ENCODE results near the gene ZNF37A.
"Not testable (repeated sequence)": the region's sequence is repeated elsewhere in the genome, so short reads cannot be mapped to it uniquely, and the experiment has no call there.

ZNF37A gene

DNA sequence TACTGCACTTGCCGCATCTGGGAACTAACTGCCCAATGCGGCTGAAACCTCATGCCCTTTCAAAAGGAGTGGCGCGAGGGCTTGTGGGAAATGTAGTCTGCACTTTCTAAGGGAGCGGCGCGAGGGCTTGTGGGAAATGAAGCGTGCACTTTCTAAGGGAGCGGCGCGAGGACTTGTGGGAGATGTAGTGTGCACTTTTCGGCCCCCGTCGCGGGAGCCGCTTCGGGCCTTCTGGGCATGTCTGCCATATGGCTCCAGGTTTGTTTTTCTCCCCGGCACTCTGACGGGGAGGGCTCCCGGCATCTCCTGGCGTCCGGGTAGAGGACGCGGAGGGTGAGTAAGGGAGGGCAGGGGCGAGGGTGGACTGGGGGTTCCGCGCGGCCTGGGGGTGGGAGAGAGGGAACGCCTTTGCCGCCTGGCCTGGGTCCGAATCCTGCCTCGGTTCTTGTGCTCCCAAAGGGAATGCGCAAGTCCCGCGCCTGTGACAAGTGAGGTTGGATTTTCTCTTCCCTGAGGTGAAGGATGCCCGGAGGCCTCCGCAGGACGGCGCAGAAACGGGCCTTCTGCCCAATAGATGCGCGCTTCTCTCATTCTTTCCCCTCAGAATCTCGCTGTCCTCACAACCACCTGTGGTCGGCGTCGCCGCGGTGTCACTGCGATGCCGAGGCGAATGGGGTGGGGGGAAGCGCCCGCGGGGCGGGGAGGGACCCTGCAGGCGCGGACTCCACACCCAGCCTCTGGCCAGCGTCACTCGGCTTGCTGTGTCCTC is at the start of gene ZNF37A:
Gene ZNF37A (plus strand): TSS at position 180 of the 769 bp plus-strand sequence. CDS start 2,281 bp downstream, outside the sequence.
- peak; percentile 86 for DNase-seq

DNA sequence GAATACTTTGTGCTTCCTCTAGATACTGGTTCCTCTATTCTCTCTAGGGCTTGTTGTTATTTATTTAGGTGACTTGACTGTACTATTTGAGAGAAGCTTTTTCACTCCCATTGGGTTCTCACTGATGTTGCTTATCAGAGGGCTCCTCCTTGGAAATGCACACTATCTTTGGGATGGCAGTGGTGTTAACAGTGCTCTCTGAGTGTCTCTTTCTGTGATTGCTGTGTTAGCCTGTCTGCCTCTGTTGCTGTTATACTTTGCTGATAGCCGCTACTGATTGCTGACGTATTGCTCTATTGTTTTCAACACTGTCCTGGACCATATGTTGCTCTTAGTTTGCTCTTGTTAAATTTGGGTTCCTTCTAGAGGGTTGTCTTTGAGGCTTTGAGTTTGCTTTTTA is 49.0 kb upstream of the ZNF37A start:
- no peak for DNase-seq

DNA sequence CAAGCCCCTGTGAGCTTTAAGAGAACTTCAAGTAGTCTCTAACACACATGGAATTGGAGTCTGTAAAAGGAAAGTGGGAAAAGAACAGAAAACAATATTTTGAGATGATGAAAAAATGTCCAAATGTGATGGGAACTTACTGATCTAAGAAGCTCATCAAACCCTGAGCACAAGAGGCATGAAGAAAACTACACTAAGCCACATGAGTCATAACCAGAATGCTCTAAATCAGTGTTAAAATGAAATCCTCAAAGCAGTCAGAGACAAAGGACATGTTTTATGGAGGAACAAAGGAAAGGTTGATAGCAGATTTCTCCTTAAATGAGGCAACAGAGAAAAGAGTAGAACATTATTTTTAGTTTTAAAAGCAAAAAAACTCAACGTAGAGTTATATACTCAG is 46.5 kb upstream of the ZNF37A start:
- DNase-seq = no peak

DNA sequence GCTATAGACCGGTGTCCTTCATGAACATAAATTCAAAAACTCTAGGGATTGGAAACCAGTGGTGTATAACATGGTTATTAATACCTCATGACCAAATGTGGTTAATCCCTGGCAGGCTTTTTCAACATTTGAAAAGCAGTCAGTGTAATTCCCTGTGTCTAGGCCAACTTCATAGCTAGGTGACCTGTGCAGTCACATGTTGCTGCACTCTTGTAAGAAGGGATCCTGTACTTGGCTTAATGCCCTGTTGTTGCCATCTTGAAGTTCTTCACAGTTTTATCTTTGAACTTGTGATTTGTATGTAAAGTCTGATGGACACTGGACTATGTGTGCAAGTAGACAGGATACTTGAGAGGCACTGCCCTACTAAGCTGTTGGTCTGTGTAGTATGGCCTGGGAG is 43.9 kb upstream of the ZNF37A start:
- no peak for DNase-seq

DNA sequence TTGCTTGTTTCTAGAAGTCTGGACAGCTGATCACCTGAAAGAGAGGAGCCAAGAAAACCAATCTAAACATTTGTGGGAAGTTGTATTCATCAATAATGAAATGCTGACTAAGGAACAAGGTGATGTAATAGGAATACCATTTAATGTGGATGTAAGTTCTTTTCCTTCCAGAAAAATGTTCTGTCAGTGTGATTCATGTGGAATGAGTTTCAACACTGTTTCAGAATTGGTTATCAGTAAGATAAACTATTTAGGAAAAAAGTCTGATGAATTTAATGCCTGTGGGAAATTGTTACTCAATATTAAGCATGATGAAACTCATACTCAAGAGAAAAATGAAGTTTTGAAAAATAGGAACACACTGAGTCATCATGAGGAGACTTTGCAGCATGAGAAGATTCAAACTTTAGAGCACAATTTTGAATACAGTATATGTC is 39.8 kb upstream of the ZNF37A start:
- no peak for DNase-seq

DNA sequence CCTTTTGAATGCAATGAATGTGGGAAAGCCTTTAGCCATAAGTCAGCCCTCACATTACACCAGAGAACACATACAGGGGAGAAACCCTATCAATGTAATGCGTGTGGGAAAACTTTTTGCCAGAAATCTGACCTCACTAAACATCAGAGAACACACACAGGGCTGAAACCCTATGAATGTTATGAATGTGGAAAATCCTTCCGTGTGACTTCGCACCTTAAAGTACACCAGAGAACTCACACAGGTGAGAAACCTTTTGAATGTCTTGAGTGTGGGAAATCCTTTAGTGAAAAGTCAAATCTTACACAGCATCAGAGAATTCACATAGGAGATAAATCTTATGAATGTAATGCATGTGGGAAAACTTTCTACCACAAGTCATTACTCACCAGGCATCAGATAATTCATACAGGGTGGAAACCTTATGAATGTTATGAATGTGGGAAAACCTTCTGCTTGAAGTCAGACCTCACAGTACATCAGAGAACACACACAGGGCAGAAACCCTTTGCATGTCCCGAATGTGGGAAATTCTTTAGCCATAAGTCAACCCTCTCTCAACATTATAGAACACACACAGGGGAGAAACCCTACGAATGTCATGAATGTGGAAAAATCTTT is 38.8 kb upstream of the ZNF37A start:
- DNase-seq = not testable (repeated sequence)

DNA sequence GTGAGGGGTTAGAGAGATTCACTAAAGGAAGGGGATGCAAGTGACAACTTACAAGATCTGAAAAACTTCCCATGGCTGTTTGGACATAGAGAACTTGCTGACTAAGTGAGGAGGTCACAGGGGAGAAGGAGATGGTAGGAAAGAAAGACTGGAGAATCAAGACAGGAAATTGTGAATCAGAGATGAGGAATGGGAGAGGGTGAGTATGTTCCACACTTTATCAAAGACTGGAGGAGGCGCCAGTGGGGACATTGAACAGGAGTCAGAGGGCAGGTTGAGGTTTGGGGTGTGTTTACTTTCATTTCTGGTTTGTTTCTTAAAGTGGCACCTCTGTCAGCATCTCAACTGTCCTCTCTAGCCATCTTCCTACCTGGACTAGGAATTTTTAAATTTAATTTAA is 24.5 kb upstream of the ZNF37A start:
- not testable (repeated sequence) for DNase-seq

DNA sequence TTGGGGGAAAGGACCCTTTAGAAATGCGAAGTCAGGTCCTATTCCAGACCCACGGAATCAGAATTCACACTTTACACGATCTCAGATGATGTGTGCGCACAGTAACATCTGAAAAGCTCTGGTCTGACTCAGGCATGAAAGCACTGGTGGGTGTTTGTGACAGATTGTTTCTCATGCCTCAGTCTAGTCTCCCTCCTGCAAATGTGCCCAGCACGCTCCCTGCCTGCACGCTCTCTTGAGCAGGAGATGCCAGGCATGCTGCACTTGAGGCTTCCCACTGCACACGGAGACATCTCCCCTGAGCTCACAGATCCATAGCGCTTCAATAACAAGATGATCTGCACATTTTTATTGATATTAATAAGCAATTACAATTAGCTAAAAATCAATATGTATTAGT is 23.6 kb upstream of the ZNF37A start:
- no peak for DNase-seq

DNA sequence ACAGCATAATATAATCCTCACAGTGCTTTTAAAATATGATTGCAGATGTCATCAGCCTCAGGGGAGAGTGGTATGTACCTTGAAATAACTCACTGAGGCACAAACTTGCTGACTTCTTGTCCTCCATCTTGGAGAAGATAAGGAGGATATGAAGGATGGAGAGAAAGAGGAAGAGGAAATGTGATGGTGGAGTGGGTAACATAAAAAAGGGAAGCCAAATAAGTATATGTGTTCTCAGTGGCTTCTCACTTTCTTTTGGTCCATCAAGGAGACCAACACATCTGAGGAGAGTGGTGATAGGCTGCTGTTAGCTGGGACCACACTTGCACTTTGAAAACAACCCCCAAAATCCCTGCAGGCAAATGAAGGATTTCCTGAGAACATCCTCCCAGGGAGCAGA is 21.6 kb upstream of the ZNF37A start:
- no peak for DNase-seq

DNA sequence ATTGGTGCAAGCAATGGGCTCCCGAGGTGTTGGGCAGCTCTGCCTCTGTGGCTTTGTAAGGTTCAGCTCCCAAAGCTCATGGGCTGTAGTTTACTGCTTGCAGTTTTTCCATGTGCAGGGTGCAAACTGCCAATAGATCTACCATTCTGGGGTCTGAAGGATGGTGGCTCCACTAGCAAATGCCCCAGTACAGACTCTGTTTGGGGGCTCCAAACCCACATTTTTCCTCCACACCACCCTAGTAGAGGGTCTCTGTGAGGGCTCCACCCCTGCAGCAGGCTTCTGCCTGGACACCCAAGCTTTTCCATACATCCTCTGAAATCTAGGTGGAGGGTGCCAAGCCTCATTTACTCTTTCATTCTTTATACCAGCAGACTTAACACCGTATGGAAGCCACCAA is 17.4 kb upstream of the ZNF37A start:
- DNase-seq = no peak

DNA sequence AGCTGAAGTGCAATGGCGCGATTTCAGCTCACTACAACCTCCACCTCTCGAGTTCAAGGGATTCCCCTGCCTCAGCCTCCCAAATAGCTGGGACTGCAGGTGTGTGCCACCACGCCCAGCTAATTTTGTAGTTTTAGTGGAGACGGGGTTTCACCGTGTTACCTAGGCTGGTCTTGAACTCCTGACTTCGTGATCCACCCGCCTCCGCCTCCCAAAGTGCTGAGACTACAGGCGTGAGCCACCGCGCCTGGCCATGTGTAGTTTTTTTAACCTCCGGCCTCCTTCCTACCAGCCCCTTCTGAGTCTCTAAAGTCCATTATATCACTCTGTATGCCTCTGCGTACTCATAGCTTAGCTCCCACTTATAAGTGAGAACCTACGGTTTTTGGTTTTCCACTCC is 819 bp upstream of the ZNF37A start:
- DNase-seq = not testable (repeated sequence)

DNA sequence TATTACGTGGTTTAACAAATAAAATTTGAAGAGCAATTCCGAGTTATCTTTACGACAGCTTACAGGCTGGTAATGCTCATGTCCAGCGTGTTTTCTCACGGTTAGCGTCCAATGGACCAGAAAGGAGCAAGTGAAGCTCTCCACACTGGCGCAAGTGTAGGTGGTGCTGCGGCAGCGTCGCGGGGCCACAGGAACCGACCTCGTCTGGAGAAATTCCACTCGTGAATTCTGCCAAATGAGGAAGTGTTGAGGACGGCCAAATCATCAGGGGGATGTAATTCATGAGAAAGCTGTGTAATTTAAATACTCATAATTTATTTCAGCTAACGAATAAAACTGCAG is 350 bp upstream of the ZNF37A start:
- no peak for DNase-seq

DNA sequence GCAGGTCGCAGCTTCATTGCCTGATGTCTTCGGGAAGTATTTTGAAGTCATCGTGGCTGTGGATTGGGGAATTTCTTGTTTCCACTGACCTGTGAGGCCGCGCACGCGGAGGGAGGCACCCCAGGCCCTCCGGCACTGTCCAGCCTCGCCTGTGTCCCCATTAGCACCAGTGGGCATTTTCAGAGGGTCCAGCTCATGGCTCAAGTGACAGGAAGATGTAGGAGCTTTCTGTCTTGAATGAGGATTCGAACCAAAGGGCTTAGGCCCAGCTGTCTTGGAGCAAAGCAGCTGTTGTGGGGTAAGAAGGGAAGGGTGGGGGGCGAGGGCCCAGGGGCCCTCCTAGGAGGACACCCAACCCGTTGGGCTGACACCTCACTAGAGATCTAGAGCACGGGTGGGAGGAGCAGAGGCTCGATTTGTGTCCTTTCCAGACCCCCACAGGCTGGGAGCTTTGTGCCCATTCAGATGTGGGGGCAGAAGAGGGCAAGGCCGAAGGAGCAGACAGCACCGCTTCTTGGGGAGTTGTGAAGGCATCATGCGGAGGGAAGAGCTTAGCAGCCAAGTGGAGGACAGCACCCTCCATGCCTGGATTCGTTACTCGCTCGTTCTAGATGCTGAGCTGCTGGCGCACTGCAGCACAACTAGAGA is 914 bp downstream of the ZNF37A start:
- DNase-seq = no peak

DNA sequence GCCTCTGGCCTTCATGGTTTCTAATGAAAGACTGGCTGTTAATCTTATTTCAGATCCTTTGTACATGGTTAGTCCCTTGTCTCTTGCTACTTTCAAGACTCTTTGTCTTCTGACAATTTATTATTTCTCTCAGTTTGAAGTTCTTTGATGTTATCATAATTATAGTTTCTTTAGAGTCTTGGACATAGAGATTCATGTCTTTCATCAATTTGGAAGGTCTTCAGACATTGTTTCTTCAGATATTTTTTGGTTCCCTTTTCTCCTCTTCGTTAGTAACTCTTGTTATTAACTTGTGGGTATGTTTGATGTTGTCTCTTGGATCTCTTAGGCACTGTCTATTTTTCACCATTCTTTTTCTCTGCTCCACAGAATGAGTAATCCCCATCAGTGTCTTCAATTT is 8.7 kb downstream of the ZNF37A start:
- DNase-seq = no peak

DNA sequence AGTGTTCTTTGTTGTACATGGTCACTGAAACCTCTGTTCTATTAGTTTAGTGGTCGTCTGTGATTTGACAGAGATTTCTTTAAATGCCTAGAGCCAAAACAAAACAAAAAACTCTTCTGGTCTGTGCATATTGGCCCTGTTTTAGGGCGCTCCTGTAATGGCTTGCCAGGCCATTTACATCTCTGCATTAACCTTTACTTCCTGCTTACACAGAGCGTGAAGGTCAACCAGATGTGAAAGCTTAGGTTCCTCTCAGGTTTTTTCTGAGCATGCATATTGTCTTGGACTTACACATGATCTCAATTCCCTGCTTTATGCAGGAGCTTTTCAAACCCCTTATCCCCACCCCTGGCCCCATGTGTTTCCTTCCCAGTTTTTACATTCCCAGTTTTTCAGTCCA is 9.6 kb downstream of the ZNF37A start:
- no peak for DNase-seq

DNA sequence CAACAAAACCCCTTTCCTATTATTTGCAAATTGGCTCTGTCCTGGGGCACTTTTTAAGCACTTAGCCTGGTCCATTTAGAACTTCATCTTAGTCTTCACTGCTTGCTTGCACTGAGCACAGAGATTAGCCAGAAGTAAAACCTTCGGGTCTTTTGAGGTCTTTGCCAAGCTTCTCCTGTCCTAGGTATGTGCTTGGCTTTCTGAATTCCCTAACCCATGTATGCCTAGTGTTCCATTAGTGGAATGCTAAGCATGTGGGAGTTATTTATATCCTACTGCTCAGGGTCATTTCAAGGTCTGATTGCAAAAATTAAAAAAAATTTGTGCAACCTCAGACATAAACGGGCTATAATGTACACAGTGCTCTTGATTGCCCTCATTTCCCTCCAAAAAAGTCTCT is 18.0 kb downstream of the ZNF37A start:
- no peak for DNase-seq

DNA sequence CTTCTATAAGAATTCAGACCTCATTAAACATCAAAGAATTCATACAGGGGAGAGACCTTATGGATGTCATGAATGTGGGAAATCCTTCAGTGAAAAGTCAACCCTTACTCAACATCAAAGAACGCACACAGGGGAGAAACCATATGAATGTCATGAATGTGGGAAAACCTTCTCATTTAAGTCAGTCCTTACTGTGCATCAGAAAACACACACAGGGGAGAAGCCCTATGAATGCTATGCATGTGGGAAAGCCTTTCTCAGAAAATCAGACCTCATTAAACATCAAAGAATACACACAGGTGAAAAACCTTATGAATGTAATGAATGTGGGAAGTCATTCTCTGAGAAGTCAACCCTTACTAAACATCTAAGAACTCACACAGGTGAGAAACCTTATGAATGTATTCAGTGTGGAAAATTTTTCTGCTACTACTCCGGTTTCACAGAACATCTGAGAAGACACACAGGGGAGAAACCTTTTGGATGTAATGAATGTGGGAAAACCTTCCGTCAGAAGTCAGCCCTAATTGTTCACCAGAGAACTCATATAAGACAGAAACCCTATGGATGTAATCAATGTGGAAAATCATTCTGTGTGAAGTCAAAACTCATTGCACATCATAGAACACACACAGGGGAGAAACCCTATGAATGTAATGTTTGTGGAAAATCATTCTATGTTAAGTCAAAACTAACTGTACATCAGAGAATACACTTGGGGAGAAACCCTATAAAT is 24.1 kb downstream of the ZNF37A start:
- no peak for DNase-seq

DNA sequence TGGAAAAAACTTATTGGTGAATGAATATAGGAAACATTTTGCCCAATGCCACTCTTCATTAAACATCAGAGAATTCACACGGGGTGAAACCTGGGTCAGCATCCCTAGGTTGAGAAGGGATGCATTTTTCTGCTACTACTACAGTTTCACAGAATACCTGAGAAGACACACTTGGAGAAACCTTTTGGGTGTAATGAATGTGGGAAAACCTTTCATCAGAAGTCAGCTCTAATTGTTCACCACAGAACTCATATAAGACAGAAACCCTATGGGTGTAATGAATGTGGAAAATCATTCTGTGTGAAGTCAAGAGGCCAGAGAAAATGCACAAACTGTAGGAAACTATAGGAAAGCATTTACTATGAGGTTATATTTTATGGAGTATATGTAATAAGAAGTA is 24.9 kb downstream of the ZNF37A start:
- DNase-seq = no peak

DNA sequence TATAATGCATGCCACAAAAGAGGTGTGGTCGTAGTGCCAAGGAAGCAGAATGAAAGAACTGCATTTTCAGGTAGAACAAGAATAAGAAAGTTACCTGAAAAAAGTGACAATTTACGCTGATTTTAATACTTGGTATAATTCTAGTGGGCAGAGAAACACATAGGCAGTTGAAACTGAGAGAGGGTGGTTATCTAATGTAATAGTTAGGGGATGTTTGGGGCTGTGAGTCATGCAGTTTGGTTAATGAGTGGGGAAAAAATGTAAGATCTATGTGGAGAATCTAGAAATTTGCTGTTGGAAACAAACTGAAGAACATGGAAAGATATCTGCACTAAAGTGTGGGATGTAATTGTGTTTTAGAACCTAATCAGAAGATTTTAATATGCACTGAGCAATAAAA is 33.7 kb downstream of the ZNF37A start:
- DNase-seq = no peak

DNA sequence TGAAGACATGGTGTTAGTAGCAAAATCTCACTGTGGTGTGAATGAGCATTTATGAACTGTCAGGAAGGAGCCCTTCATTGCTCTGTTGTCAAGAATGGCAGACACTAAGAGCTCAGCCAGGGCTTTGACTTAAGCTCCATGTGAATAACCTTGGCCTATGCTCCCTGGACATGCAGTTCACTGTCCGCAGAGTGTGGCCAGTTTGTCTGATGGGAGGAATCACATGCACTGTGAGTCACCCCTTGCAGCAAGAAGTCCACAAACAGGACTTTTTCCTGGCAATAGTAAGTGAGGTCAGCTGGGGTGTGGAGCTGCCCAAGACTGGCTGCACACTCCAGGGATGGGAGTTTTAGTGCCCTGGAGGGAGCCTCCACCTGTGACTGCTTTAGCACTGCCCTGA is 49.5 kb downstream of the ZNF37A start:
- DNase-seq = no peak

DNA sequence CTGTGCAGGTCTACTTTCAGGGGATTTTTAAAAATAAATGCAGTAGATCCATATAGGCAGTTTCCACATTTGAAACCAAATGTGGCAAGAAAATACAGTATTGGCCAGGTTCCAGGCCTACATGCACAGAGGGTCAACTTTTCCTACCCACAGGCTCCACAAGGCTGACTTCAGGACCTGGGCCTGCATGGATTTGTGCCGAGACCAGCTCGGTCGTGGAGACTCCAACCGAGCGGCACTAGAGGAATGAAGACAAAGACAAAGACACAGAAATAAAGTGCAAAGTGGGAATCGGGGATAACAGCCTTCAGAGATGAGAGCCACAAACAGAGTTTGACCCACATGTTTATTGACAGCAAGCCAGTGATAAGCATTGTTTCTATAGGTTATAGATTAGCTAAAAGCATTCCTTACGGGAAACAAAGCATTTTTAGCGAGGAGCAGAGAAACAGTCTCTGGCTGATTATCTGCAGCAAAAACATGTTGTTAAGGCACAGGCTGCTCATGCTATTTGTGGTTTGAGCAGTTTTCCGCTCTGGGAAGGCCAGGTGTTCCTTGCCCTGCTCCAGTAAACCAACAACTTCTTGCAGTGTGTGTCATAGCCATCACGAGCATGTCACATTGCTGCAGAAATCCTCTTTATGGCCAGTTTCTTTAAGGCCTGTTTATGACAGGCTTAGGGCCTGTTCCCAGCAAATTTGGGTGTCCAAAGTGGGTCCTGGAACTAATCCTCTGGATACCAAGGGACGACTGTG is 52.6 kb downstream of the ZNF37A start:
- DNase-seq = no peak

DNA sequence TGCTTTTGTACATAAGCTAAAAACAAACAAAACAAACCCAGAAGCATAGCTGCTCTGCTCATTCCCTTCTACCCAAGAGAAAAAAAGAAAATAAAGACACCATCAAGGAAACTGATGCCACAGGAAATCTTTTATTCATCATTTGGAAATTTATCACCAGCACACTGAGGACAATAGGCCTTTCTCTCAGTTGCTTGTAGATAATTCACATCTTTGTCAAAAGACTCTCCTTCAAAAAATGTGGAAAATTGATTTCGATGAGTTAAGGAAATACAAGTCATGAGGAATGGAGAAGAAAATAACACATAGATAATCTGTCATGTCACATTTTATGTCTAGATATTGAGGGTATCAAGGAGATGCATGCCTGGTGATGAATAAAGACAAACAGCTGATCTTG is 53.5 kb downstream of the ZNF37A start:
- DNase-seq = no peak

Data from activated gamma-delta T cell treated with Interleukin-2 at 50 U/mL for 16 hours (primary cell).